Tibial artery (tissue), 4 donors: ENCODE measurements around the gene PGM2.

Experiments
- DNase-seq, 2 donors: peaks; one replicate each; pipeline ENCODE4 v3.0.0-alpha.2; 2019
- H3K27ac ChIP-seq, 2 donors: fragments of 200-600 bp; sonication (generic) in 1 of 2; 1 replicate in 1 of 2; 2 replicates in 1 of 2; pipeline ENCODE4 v1.5.1; 2018 to 2019; ENCODE audit warnings: mild to moderate bottlenecking in 1 of 2
- H3K27me3 ChIP-seq, 2 donors: fragments of 200-600 bp; sonication (generic) in 1 of 2; one replicate each; pipeline versions ENCODE4 v1.5.1 to v1.6.0; 2016 to 2019
- H3K36me3 ChIP-seq, 3 donors: fragments of 200-600 bp; sonication (generic) in 2 of 3; one replicate each; pipeline ENCODE4 v1.5.1; 2016 to 2019; ENCODE audit warnings: mild to moderate bottlenecking in 2 of 3
- H3K4me1 ChIP-seq, 4 donors: fragments of 200-600 bp; sonication (generic) in 2 of 4; 1 replicate in 3 of 4; 2 replicates in 1 of 4; pipeline ENCODE4 v1.5.1; 2016 to 2019
- H3K4me3 ChIP-seq, 2 donors: fragments of 200-600 bp; sonication (generic) in 1 of 2; 1 replicate in 1 of 2; 2 replicates in 1 of 2; pipeline ENCODE4 v1.5.1; 2018 to 2019; ENCODE audit warnings: mild to moderate bottlenecking in 2 of 2
- H3K9me3 ChIP-seq, 3 donors: fragments of 200-600 bp; sonication (generic) in 1 of 3; one replicate each; pipeline ENCODE4 v1.5.1; 2016 to 2019
- intact Hi-C: fragments of 100-400 bp; cut with DNase I; formaldehyde crosslinking; loops from one replicate; pipeline ENCODE4 v1.15.0; 2023; ENCODE audit warnings: low total_unique reads
- TF ChIP-seq, protein P1 (sequence below), 2 experiments: fragments of 200-600 bp in 1 of 2; fragments of 450-650 bp in 1 of 2; IDR thresholded peaks; one replicate each; pipeline ENCODE4 v1.5.1; 2017 to 2019; ENCODE audit warnings: antibody characterized with exemption in 2 of 2, mild to moderate bottlenecking in 1 of 2, moderate library complexity in 1 of 2

Gene PGM2

DNA sequence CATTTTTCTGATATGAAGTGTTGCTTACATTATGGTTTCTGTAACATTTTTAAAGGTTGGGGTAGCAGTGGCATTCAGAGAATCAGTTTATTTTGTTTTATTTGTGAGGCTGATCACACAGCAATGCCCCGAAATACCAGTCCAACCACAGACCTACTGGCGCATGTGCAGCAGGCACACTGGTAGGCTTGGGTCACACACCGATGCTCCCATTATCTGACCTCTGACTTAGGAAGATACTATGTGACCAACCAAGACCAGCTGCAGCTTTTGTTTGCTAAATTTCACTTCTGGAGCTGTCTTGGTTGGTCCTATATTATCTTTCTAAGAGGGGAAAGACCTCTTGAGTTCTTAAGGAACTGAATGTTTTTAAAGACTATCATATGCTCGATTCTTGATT lies 18.7 kb downstream of the PGM2 start:
- TF ChIP-seq, protein P1, sequence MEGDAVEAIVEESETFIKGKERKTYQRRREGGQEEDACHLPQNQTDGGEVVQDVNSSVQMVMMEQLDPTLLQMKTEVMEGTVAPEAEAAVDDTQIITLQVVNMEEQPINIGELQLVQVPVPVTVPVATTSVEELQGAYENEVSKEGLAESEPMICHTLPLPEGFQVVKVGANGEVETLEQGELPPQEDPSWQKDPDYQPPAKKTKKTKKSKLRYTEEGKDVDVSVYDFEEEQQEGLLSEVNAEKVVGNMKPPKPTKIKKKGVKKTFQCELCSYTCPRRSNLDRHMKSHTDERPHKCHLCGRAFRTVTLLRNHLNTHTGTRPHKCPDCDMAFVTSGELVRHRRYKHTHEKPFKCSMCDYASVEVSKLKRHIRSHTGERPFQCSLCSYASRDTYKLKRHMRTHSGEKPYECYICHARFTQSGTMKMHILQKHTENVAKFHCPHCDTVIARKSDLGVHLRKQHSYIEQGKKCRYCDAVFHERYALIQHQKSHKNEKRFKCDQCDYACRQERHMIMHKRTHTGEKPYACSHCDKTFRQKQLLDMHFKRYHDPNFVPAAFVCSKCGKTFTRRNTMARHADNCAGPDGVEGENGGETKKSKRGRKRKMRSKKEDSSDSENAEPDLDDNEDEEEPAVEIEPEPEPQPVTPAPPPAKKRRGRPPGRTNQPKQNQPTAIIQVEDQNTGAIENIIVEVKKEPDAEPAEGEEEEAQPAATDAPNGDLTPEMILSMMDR (IDR thresholded peaks at IDR 0.05) = no peak
- no peak overlapping the region for H3K4me3 ChIP-seq
- H3K36me3 ChIP-seq = peaks cover 42 to 80% (median 67%) of the 10 kb centered on the region in 3 donors

DNA sequence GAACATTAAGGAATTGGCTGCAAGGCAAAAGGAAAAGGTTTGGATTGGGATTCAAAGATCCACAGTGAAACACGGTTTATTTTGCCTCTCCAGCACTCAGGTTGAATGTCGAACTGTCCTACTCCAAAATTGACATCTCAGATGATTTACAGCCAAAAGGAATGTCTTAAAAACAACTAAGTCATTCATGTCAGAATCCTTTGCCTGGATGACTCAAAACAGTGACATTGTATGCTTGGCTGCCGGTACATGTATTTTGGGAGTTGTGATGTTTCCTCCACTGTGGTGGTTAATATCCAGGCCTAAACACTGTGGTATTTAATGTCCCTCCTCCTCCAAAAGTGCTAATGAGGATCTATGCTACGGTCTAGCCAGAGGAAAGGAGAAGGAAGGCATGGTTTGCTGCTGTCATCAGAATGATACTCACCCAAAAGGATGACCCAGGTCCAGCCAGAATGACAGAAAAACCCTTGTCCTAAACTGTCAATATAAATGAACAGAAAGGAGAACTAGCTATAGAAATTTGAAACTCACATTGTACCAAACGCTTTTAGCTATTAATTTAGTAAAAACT lies 20.9 kb downstream of the PGM2 start:
- TF ChIP-seq, protein P1 (IDR thresholded peaks at IDR 0.05) = no peak
- Histone ChIP-seq H3K9me3 (no peaks in the 10 kb centered on the region), H3K36me3 (peaks cover 37 to 82% (median 54%) of the 10 kb centered on the region in 3 donors), H3K4me1 (no peaks in the 10 kb centered on the region), H3K27ac (no peak overlapping the region), H3K4me3 (no peak overlapping the region), H3K27me3 (no peaks in the 10 kb centered on the region)
- DNase-seq = no peak
- intact Hi-C loops = no loop called here

More for the DNA sequence above, 18.7 kb downstream of the PGM2 start:
- no peaks in the 10 kb centered on the region for H3K9me3 ChIP-seq
- no peak for DNase-seq
- no peak overlapping the region for H3K27ac ChIP-seq
- H3K4me1 ChIP-seq = no peaks in the 10 kb centered on the region
- intact Hi-C loops = no loop called here
- no peaks in the 10 kb centered on the region for H3K27me3 ChIP-seq

DNA sequence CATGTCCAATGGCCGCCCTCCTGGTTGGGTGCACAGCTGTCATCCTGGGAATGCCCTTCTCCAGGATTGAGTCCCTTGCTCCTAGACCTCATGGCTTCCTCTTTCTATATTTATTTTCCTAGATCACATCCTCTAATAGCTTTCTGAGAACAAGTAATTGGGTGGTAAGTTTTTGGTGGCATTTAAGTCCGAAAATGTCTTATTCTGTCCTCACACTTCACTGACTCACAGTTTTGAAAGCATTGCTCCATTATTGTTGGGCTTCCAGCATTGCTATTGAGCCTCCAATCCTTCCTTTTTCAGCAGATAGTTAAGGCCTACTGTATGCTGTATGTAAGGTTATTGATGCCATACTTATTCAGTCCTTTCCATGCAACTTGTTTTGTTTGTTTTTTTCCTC lies 25.9 kb downstream of the PGM2 start:
- no peaks in the 10 kb centered on the region for H3K27me3 ChIP-seq
- DNase-seq = no peak
- intact Hi-C loops = no loop called here

DNA sequence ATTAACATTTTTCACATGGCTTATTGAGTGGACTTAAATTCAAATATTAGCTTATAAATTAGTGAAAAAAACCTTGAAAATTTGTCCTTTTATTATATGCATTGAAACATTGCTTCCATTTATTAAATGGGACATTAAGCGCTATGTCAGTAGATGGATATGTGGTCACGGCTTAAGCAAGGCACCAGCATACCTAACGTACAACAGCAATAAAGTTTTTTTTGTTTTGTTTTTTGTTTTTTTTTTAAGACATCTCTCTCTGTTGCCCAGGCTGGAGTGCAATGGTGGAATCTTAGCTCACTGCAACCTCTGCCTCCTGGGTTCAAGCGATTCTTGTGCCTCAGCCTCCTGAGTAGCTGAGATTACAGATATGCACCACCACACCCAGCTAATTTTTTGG lies 31.6 kb downstream of the PGM2 start:
- intact Hi-C loops = no loop called here

More for the DNA sequence above, 25.9 kb downstream of the PGM2 start:
- peaks cover 24 to 92% (median 30%) of the 10 kb centered on the region in 3 donors for H3K36me3 ChIP-seq
- no peaks in the 10 kb centered on the region for H3K9me3 ChIP-seq
- H3K27ac ChIP-seq = no peak overlapping the region
- H3K4me3 ChIP-seq = no peak overlapping the region
- TF ChIP-seq, protein P1 (IDR thresholded peaks at IDR 0.05) = no peak
- no peaks in the 10 kb centered on the region for H3K4me1 ChIP-seq

DNA sequence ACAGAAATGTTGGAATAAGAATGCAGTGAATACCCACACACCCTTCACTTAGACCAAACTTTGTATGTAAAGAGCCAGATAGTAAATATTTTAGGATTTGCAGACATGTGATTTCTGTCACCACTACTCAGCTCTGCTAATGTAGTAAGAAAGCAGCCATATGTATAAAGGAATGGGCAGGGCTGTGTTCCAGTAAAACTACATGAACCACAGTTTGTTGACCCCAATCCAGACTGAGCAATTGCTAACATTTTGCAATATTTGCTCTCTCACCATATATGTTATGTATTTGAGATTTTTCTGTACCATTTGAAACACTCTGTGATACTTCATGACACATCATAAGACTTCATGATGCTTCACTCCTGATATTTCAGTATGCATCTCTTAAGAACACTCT lies 32.4 kb downstream of the PGM2 start:
- Histone ChIP-seq H3K36me3 (peaks cover 3 to 40% (median 3%) of the 10 kb centered on the region in 3 donors), H3K4me1 (peaks cover 0 to 13% (median 1%) of the 10 kb centered on the region in 4 donors), H3K4me3 (no peak overlapping the region), H3K27ac (no peak overlapping the region), H3K27me3 (no peaks in the 10 kb centered on the region), H3K9me3 (no peaks in the 10 kb centered on the region)
- TF ChIP-seq, protein P1 (IDR thresholded peaks at IDR 0.05) = no peak
- intact Hi-C loops = no loop called here
- DNase-seq = no peak

More for the DNA sequence above, 31.6 kb downstream of the PGM2 start:
- no peak for DNase-seq
- TF ChIP-seq, protein P1 (IDR thresholded peaks at IDR 0.05) = no peak
- no peak overlapping the region for H3K27ac ChIP-seq
- no peaks in the 10 kb centered on the region for H3K27me3 ChIP-seq
- H3K36me3 ChIP-seq = peaks cover 3 to 47% (median 8%) of the 10 kb centered on the region in 3 donors
- H3K4me3 ChIP-seq = no peak overlapping the region
- H3K4me1 ChIP-seq = peaks cover 0 to 13% (median 1%) of the 10 kb centered on the region in 4 donors
- no peaks in the 10 kb centered on the region for H3K9me3 ChIP-seq
